HCT116 (cell line): ENCODE results near the gene PDE4A.

Experiments used
- ATF3 ChIP-seq: IDR thresholded peaks from 2 replicates; pipeline ENCODE4 v1.6.1; 2012
- CTCF ChIP-seq, 3 experiments: fragments of 200-600 bp in 1 of 3; sonication (generic) in 1 of 3; IDR thresholded peaks in 2 of 3; conservative IDR thresholded peaks in 1 of 3; 2 replicates each; pipeline ENCODE4 v1.5.1; 2012 to 2017; ENCODE audit warnings: low read depth in 2 of 3, low read length in 2 of 3, antibody characterized with exemption in 1 of 3, borderline replicate concordance in 1 of 3, control low read depth in 1 of 3, mild to moderate bottlenecking in 1 of 3, mixed read lengths in 1 of 3, mixed run types in 1 of 3, moderate library complexity in 1 of 3; ENCODE audit not compliant: insufficient read depth in 1 of 3
- EZH2 ChIP-seq: fragments of 200-600 bp; sonication (generic); IDR thresholded peaks from 2 replicates; pipeline ENCODE4 v1.6.1; 2017; ENCODE audit warnings: antibody characterized with exemption, mixed run types
- JUND ChIP-seq: IDR thresholded peaks from 2 replicates; pipeline ENCODE4 v1.6.1; 2012
- MAX ChIP-seq: IDR thresholded peaks from 2 replicates; pipeline ENCODE4 v1.6.1; 2012
- POLR2A ChIP-seq: IDR thresholded peaks from 2 replicates; pipeline ENCODE4 v1.7.0; 2011; ENCODE audit warnings: borderline replicate concordance; ENCODE audit not compliant: insufficient read depth, insufficient read length; ENCODE audit errors: extremely low read depth
- POLR2AphosphoS5 ChIP-seq: IDR thresholded peaks from 2 replicates; pipeline ENCODE4 v1.6.1; 2011; ENCODE audit warnings: mild to moderate bottlenecking, low read depth, low read length, moderate library complexity
- RAD21 ChIP-seq: IDR thresholded peaks from 2 replicates; pipeline ENCODE4 v1.6.1; 2012; ENCODE audit warnings: low read depth, mild to moderate bottlenecking
- SP1 ChIP-seq: IDR thresholded peaks from 2 replicates; pipeline ENCODE4 v1.6.1; 2012; ENCODE audit warnings: low read depth
- SRF ChIP-seq: IDR thresholded peaks from 2 replicates; pipeline ENCODE4 v1.6.1; 2012; ENCODE audit warnings: low read depth
- TCF7L2 ChIP-seq: IDR thresholded peaks from 2 replicates; pipeline ENCODE4 v1.7.0; 2011; ENCODE audit warnings: borderline replicate concordance, inconsistent platforms; ENCODE audit not compliant: insufficient read depth, insufficient read length; ENCODE audit errors: extremely low read depth
- ZBTB33 ChIP-seq: IDR thresholded peaks from 2 replicates; pipeline ENCODE4 v1.6.1; 2011; ENCODE audit warnings: mild to moderate bottlenecking, low read length, moderate library complexity; ENCODE audit not compliant: insufficient replicate concordance; ENCODE audit errors: extremely low read depth
- ZNF274 ChIP-seq: fragments of 200-500 bp; sonication (Bioruptor generic); IDR thresholded peaks from 2 replicates; pipeline ENCODE4 v1.6.1; 2014; ENCODE audit warnings: mild to moderate bottlenecking, low read depth, low read length, inconsistent platforms

- no peak for TF ChIP-seq CTCF (IDR thresholded peaks at IDR 0.05 in 2 of 3, conservative IDR thresholded peaks at IDR 0.05 in 1 of 3; ENCODE audit: borderline replicate concordance in 1 of 3, insufficient read depth in 1 of 3, low read depth in 2 of 3, low read length in 2 of 3)
- TF ChIP-seq ATF3, result no peak
- TF ChIP-seq EZH2, result no peak
- no peak for TF ChIP-seq POLR2AphosphoS5
- TF ChIP-seq POLR2A, result no peak
- no peak for TF ChIP-seq SRF
- no peak for TF ChIP-seq MAX
- no peak for TF ChIP-seq RAD21
- no peak for TF ChIP-seq TCF7L2
- no peak for TF ChIP-seq SP1
- TF ChIP-seq ZBTB33, result no peak
- no peak for TF ChIP-seq JUND
- no peak for TF ChIP-seq ZNF274
Measured at GRCh38 chr19:10508707-10509106, 88.4 kb downstream of the PDE4A start.
